OCI-LY1 (cell line): Measurements from ENCODE around the gene DNMT1.
"Not testable (repeated sequence)": the region's sequence is repeated elsewhere in the genome, so short reads cannot be mapped to it uniquely, and the experiment has no call there.

Experiments
- CTCF ChIP-seq: fragments of 200-600 bp; sonication (generic), shearing (Covaris generic); IDR thresholded peaks from 2 replicates; pipeline ENCODE4 v1.5.1; 2017; ENCODE audit warnings: mild to moderate bottlenecking, antibody characterized with exemption, low read length, moderate library complexity, mixed read lengths
- EZH2 ChIP-seq: fragments of 200-600 bp; sonication (generic), shearing (Covaris generic); IDR thresholded peaks from 2 replicates; pipeline ENCODE4 v1.8.0; 2017; ENCODE audit warnings: borderline replicate concordance, mixed run types, mild to moderate bottlenecking, antibody characterized with exemption, low read length, moderate library complexity, mixed read lengths

GRCh38 chr19:10198889-10199644 is 4.3 kb upstream of the DNMT1 start:
- not testable (repeated sequence) for TF ChIP-seq CTCF, EZH2
